DOHH2 (cell line): ENCODE measurements around the gene CLASP2.
"Not testable (repeated sequence)": the region's sequence is repeated elsewhere in the genome, so short reads cannot be mapped to it uniquely, and the experiment has no call there.

ENCODE experiments used
- H3F3A ChIP-seq: fragments of 200-600 bp; sonication (generic), shearing (Covaris generic); 2 replicates; pipeline ENCODE4 v1.6.0; 2016; ENCODE audit warnings: antibody characterized with exemption, mild to moderate bottlenecking; ENCODE audit not compliant: control insufficient read depth, insufficient read depth
- H3K27ac ChIP-seq: fragments of 200-600 bp; sonication (generic); 2 replicates; pipeline ENCODE4 v1.5.1; 2014; ENCODE audit warnings: low read depth, mild to moderate bottlenecking, low read length, moderate library complexity
- H3K27me3 ChIP-seq: fragments of 200-600 bp; sonication (generic); 2 replicates; pipeline ENCODE4 v1.6.1; 2014; ENCODE audit warnings: mild to moderate bottlenecking, low read length, mixed read lengths; ENCODE audit not compliant: control insufficient read depth
- H3K36me3 ChIP-seq: fragments of 200-600 bp; sonication (generic); 2 replicates; pipeline ENCODE4 v1.6.1; 2014; ENCODE audit warnings: mild to moderate bottlenecking, low read length, moderate library complexity, mixed read lengths; ENCODE audit not compliant: control insufficient read depth
- H3K4me1 ChIP-seq: fragments of 200-600 bp; sonication (generic); 2 replicates; pipeline ENCODE4 v1.6.1; 2014; ENCODE audit warnings: mild to moderate bottlenecking, low read length, mixed read lengths; ENCODE audit not compliant: control insufficient read depth
- H3K4me2 ChIP-seq: fragments of 200-600 bp; sonication (generic); 2 replicates; pipeline ENCODE4 v1.6.0; 2014; ENCODE audit warnings: mild to moderate bottlenecking, low read length, moderate library complexity
- H3K4me3 ChIP-seq: fragments of 200-600 bp; sonication (generic); 2 replicates; pipeline ENCODE4 v1.5.1; 2014; ENCODE audit warnings: mild to moderate bottlenecking, low read length, mixed read lengths
- H3K79me2 ChIP-seq: fragments of 200-600 bp; sonication (generic); 2 replicates; pipeline ENCODE4 v1.6.1; 2014; ENCODE audit warnings: mild to moderate bottlenecking, low read length, mixed read lengths; ENCODE audit not compliant: control insufficient read depth
- H3K9me2 ChIP-seq: fragments of 200-600 bp; sonication (generic); replicated peaks from 2 replicates; pipeline ENCODE4 v1.6.1; 2014; ENCODE audit warnings: mild to moderate bottlenecking, low read length, mixed read lengths; ENCODE audit not compliant: control insufficient read depth
- H3K9me3 ChIP-seq: fragments of 200-600 bp; sonication (generic); 2 replicates; pipeline ENCODE4 v1.6.1; 2014; ENCODE audit warnings: antibody characterized with exemption, low read length, mixed read lengths; ENCODE audit not compliant: control insufficient read depth, insufficient read depth
- H4K20me1 ChIP-seq: fragments of 200-600 bp; sonication (generic); 2 replicates; pipeline ENCODE4 v1.6.0; 2014; ENCODE audit warnings: low read depth, mild to moderate bottlenecking, antibody characterized with exemption, low read length, moderate library complexity; ENCODE audit not compliant: control insufficient read depth, insufficient read depth
- EZH2phosphoT487 ChIP-seq: fragments of 200-600 bp; sonication (generic); IDR thresholded peaks from 2 replicates; pipeline ENCODE4 v1.6.1; 2017; ENCODE audit warnings: borderline replicate concordance, mild to moderate bottlenecking, antibody characterized with exemption, low read length, moderate library complexity, mixed read lengths
- TF ChIP-seq, protein P1 (sequence below): fragments of 200-600 bp; sonication (generic); IDR thresholded peaks from one replicate; pipeline ENCODE4 v1.5.1; 2014; ENCODE audit warnings: antibody characterized with exemption, mild to moderate bottlenecking, low read depth, low read length; ENCODE audit not compliant: poor library complexity, severe bottlenecking

The CLASP2 gene

DNA sequence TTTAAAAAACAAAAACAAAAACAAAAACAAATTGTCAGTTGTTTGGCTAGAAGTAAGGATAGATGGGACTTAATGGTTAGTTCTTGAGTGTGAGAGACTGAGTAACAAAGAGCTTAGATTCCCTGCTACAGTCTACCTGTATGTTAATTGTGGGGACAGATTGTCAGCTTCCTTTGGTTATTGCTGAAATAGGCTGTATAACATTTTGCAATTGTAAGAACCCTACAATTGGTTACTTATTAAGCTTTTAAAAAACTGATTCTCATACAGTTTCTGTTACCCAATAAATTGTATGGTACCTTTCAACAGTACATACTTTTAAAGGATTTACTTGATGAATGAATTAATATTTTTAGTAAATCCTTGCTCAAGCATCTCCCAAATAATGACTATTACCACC, 35.3 kb downstream of the CLASP2 start:
- Histone ChIP-seq H4K20me1 (no peaks in the 10 kb centered on the region), H3K36me3 (peaks cover 50% of the 10 kb centered on the region), H3K27ac (no peak overlapping the region), H3K9me2 (no peaks in the 10 kb centered on the region), H3F3A (no peaks in the 10 kb centered on the region), H3K4me1 (no peaks in the 10 kb centered on the region), H3K79me2 (no peaks in the 10 kb centered on the region), H3K27me3 (no peaks in the 10 kb centered on the region), H3K4me3 (no peak overlapping the region), H3K4me2 (no peak overlapping the region), H3K9me3 (peaks cover 10% of the 10 kb centered on the region; the same call in 1 of the 2 replicates)
- TF ChIP-seq, protein P1, sequence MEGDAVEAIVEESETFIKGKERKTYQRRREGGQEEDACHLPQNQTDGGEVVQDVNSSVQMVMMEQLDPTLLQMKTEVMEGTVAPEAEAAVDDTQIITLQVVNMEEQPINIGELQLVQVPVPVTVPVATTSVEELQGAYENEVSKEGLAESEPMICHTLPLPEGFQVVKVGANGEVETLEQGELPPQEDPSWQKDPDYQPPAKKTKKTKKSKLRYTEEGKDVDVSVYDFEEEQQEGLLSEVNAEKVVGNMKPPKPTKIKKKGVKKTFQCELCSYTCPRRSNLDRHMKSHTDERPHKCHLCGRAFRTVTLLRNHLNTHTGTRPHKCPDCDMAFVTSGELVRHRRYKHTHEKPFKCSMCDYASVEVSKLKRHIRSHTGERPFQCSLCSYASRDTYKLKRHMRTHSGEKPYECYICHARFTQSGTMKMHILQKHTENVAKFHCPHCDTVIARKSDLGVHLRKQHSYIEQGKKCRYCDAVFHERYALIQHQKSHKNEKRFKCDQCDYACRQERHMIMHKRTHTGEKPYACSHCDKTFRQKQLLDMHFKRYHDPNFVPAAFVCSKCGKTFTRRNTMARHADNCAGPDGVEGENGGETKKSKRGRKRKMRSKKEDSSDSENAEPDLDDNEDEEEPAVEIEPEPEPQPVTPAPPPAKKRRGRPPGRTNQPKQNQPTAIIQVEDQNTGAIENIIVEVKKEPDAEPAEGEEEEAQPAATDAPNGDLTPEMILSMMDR: no peak
- TF ChIP-seq EZH2phosphoT487: no peak

DNA sequence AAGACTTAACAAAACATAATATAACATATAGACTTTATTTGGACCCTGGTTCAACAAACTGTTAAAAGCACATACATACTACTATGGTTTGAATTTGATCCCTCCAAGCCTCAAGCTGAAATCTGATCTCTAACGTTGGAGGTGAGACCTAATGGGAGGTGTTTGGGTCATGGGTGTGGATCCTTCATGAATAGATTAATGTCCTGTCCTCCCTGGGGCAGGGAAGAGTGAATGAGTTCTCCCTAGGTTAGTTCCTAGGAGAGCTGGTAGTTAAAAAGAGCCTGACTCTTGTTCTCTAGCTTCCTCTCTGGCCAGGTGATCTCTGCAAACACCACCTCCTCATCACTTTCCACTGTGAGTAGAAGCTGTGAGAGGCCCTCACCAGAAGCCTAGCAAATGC, 36.4 kb downstream of the CLASP2 start:
- H3K27me3 ChIP-seq: no peaks in the 10 kb centered on the region
- H3F3A ChIP-seq: no peaks in the 10 kb centered on the region
- H3K79me2 ChIP-seq: no peaks in the 10 kb centered on the region
- no peaks in the 10 kb centered on the region for H4K20me1 ChIP-seq
- H3K9me2 ChIP-seq: no peaks in the 10 kb centered on the region
- H3K4me3 ChIP-seq: no peak overlapping the region
- peaks cover 48% of the 10 kb centered on the region for H3K36me3 ChIP-seq
- TF ChIP-seq, protein P1: no peak
- peaks cover 10% of the 10 kb centered on the region; the same call in 1 of the 2 replicates for H3K9me3 ChIP-seq
- no peak overlapping the region for H3K27ac ChIP-seq
- H3K4me1 ChIP-seq: no peaks in the 10 kb centered on the region
- no peak overlapping the region for H3K4me2 ChIP-seq

DNA sequence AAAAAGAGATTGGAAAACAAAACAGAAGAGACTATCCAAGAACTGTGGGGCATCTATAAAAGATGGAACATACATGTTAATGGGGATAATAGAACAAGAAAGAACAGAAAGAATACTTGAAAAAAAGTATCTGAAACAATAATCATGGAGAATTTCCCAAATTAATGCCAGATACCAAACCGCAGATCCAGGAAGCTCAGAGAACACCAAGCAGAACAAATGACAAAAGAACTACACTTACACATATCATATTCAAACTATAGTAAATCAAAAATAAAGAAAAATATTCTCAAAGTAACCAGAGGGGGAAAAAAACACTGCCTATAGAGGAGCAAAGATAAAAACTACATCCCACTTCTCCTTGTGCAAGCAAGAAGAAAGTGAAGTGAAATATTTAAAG, 40.0 kb downstream of the CLASP2 start:
- H3K79me2 ChIP-seq: no peaks in the 10 kb centered on the region
- no peaks in the 10 kb centered on the region for H3K9me2 ChIP-seq
- H3F3A ChIP-seq: no peaks in the 10 kb centered on the region
- H3K4me1 ChIP-seq: no peaks in the 10 kb centered on the region
- H3K36me3 ChIP-seq: peaks cover 32% of the 10 kb centered on the region
- no peak overlapping the region for H3K4me2 ChIP-seq
- peaks cover 10% of the 10 kb centered on the region; the same call in 1 of the 2 replicates for H3K9me3 ChIP-seq
- H4K20me1 ChIP-seq: no peaks in the 10 kb centered on the region
- no peak overlapping the region for H3K4me3 ChIP-seq
- no peaks in the 10 kb centered on the region for H3K27me3 ChIP-seq
- TF ChIP-seq, protein P1: no peak
- no peak for TF ChIP-seq EZH2phosphoT487
- no peak overlapping the region for H3K27ac ChIP-seq

DNA sequence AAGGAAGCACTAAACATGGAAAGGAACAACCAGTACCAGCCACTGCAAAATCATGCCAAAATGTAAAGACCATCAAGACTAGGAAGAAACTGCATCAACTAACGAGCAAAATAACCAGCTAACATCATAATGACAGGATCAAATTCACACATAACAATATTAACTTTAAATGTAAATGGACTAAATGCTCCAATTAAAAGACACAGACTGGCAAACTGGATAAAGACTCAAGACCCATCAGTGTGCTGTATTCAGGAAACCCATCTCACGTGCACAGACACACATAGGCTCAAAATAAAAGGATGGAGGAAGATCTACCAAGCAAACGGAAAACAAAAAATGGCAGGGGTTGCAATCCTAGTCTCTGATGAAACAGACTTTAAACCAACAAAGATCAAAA, 44.6 kb downstream of the CLASP2 start:
- not testable (repeated sequence) for H3F3A ChIP-seq, H3K79me2 ChIP-seq, H3K9me2 ChIP-seq, H3K9me3 ChIP-seq, H3K27me3 ChIP-seq, H3K27ac ChIP-seq, H3K4me1 ChIP-seq, H3K4me3 ChIP-seq, H3K4me2 ChIP-seq, H4K20me1 ChIP-seq
- H3K36me3 ChIP-seq: peaks cover 13% of the 10 kb centered on the region
